Stimulated activated memory B cell treated with anti-CD40 and anti-IgM and Interleukin-4, amounts not matched to agents 10 μg/mL and 1 μg/mL and 100 μg/mL, for 72 hours (primary cell): ENCODE data around the gene DOC2B.
"Not testable (repeated sequence)": the region's sequence is repeated elsewhere in the genome, so short reads cannot be mapped to it uniquely, and the experiment has no call there.

Experiments used
- ATAC-seq: fragments of 150-1000 bp; cut with Tn5 transposase; 2 replicates; pipeline ENCODE4 v1.10.0; 2021
- H3K27ac Mint-ChIP-seq: one replicate; pipeline ENCODE4 v1.8.0; 2022; ENCODE audit warnings: mild to moderate bottlenecking, mixed read lengths
- H3K27me3 Mint-ChIP-seq: one replicate; pipeline ENCODE4 v1.8.0; 2022; ENCODE audit warnings: mixed read lengths
- H3K36me3 Mint-ChIP-seq: one replicate; pipeline ENCODE4 v1.8.0; 2022; ENCODE audit warnings: mixed read lengths
- H3K4me1 Mint-ChIP-seq: one replicate; pipeline ENCODE4 v1.8.0; 2022; ENCODE audit warnings: mixed read lengths
- H3K4me3 Mint-ChIP-seq: one replicate; pipeline ENCODE4 v1.8.0; 2022; ENCODE audit warnings: mild to moderate bottlenecking, moderate library complexity, mixed read lengths
- H3K9me3 Mint-ChIP-seq: one replicate; pipeline ENCODE4 v1.8.0; 2022; ENCODE audit warnings: mixed read lengths

Gene DOC2B

GRCh38 chr17:182050-182751, 751 bp upstream of the DOC2B start:
- H3K27me3 Mint-ChIP-seq = peaks cover 60% of the 10 kb centered on the region
- H3K9me3 Mint-ChIP-seq = no peaks in the 10 kb centered on the region
- no peaks in the 10 kb centered on the region for H3K4me1 Mint-ChIP-seq
- no peaks in the 10 kb centered on the region for H3K36me3 Mint-ChIP-seq
- H3K4me3 Mint-ChIP-seq = no peak overlapping the region
- H3K27ac Mint-ChIP-seq = no peak overlapping the region
- no peak for ATAC-seq

- H3K27me3 Mint-ChIP-seq = peaks cover 57% of the 10 kb centered on the region
Measured at GRCh38 chr17:180381-181244, 837 bp downstream of the DOC2B start.

DNA sequence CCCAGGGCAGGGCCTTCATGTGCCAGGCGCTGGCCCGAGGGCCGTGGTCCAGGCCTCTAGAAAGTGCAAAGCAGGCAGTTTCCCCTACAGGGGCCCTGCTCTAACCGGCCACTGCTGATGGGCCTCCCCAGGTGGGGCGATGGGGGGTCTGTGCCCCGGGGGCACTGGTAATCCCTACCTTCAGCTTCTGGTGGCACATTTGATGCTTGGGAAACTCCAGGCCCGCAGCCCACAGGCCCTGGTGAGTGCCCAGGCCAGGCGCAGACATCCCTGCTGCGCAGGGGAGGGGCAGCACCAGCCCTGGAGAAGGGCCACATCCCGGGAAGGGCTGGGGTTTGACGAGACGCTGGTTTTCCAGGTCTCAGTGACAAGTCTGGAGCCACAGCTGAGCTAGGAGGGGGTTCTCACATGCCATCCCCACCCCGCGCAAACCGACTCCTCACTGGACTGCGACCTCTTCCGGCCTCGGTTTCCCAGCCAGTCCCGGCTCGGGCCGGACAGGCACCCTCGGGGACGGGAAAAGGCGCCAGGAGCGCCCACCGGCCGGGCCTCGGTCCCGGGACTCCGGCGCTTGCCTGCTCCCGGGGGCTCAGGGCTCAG, 1.6 kb downstream of the DOC2B start:
- no peak overlapping the region for H3K4me3 Mint-ChIP-seq
- no peaks in the 10 kb centered on the region for H3K9me3 Mint-ChIP-seq
- ATAC-seq = no peak
- H3K27me3 Mint-ChIP-seq = peaks cover 50% of the 10 kb centered on the region
- no peaks in the 10 kb centered on the region for H3K4me1 Mint-ChIP-seq
- H3K27ac Mint-ChIP-seq = no peak overlapping the region
- H3K36me3 Mint-ChIP-seq = no peaks in the 10 kb centered on the region

More at GRCh38 chr17:180381-181244, 837 bp downstream of the DOC2B start:
- Mint-ChIP-seq H3K4me3 (no peak overlapping the region), H3K36me3 (no peaks in the 10 kb centered on the region), H3K27ac (no peak overlapping the region), H3K9me3 (no peaks in the 10 kb centered on the region), H3K4me1 (no peaks in the 10 kb centered on the region)
- ATAC-seq = no peak

DNA sequence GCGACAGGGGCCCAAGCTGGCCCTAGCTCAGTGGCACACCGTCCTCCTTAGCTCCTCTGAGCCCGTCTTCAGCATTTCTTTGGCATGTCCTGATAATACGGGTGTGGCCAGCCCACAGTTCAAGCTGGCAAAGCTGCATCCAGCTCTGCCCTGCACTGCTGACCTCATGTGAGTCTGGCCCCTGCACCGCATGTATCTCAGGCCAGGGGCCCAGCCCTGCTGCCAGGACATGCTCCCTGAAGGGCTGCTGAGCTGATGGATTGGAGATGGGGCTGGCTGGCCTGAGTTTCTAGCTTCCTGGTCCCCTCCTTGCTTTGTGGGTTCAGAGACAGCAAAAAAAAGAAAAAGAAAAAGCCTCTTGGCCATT, 2.4 kb downstream of the DOC2B start:
- H3K27me3 Mint-ChIP-seq = peaks cover 49% of the 10 kb centered on the region
- no peak overlapping the region for H3K27ac Mint-ChIP-seq

GRCh38 chr17:178292-179065, 3.0 kb downstream of the DOC2B start:
- peaks cover 44% of the 10 kb centered on the region for H3K27me3 Mint-ChIP-seq
- H3K4me3 Mint-ChIP-seq = no peak overlapping the region

More for the DNA sequence above, 2.4 kb downstream of the DOC2B start:
- H3K4me3 Mint-ChIP-seq = no peak overlapping the region
- no peaks in the 10 kb centered on the region for H3K36me3 Mint-ChIP-seq
- H3K9me3 Mint-ChIP-seq = no peaks in the 10 kb centered on the region
- H3K4me1 Mint-ChIP-seq = no peaks in the 10 kb centered on the region
- no peak for ATAC-seq

GRCh38 chr17:177762-178161, 3.7 kb downstream of the DOC2B start:
- H3K4me3 Mint-ChIP-seq = no peak overlapping the region
- no peaks in the 10 kb centered on the region for H3K36me3 Mint-ChIP-seq
- no peaks in the 10 kb centered on the region for H3K4me1 Mint-ChIP-seq
- peaks cover 37% of the 10 kb centered on the region for H3K27me3 Mint-ChIP-seq
- ATAC-seq = no peak
- no peak overlapping the region for H3K27ac Mint-ChIP-seq
- H3K9me3 Mint-ChIP-seq = no peaks in the 10 kb centered on the region

More at GRCh38 chr17:178292-179065, 3.0 kb downstream of the DOC2B start:
- no peaks in the 10 kb centered on the region for H3K4me1 Mint-ChIP-seq
- no peaks in the 10 kb centered on the region for H3K36me3 Mint-ChIP-seq
- H3K27ac Mint-ChIP-seq = no peak overlapping the region
- H3K9me3 Mint-ChIP-seq = no peaks in the 10 kb centered on the region
- ATAC-seq = no peak

GRCh38 chr17:177155-177554, 4.3 kb downstream of the DOC2B start:
- no peak overlapping the region for H3K27ac Mint-ChIP-seq
- H3K27me3 Mint-ChIP-seq = peaks cover 31% of the 10 kb centered on the region
- no peak for ATAC-seq

GRCh38 chr17:173166-173911, 8.1 kb downstream of the DOC2B start:
- ATAC-seq = no peak
- Mint-ChIP-seq H3K36me3 (no peaks in the 10 kb centered on the region), H3K27me3 (peaks cover 41% of the 10 kb centered on the region), H3K9me3 (no peaks in the 10 kb centered on the region), H3K27ac (no peak overlapping the region), H3K4me3 (no peak overlapping the region), H3K4me1 (no peaks in the 10 kb centered on the region)

More at GRCh38 chr17:177155-177554, 4.3 kb downstream of the DOC2B start:
- no peaks in the 10 kb centered on the region for H3K4me1 Mint-ChIP-seq
- H3K9me3 Mint-ChIP-seq = no peaks in the 10 kb centered on the region
- H3K4me3 Mint-ChIP-seq = no peak overlapping the region
- H3K36me3 Mint-ChIP-seq = no peaks in the 10 kb centered on the region

- no peaks in the 10 kb centered on the region for H3K9me3 Mint-ChIP-seq
- H3K27me3 Mint-ChIP-seq = peaks cover 32% of the 10 kb centered on the region
Measured at GRCh38 chr17:172401-172800, 9.0 kb downstream of the DOC2B start.

DNA sequence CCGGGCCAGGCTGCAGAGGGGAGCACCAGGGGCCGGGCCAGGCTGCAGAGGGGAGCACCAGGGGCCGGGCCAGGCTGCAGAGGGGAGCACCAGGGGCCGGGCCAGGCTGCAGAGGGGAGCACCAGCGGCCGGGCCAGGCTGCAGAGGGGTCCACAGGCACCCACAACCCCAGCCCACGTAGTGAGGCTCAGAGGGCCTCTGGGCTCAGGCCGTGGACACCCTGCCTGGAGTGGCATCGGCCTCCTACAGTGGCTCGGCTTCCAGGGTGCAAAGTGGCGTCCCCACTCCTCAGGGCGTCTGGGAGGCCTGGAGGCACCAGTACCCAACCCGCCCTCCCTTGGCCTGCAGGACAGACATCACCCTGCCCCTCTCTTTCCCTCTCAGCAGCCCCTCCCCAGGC, 9.6 kb downstream of the DOC2B start:
- peak; percentile 19 for ATAC-seq
- no peak overlapping the region for H3K27ac Mint-ChIP-seq
- H3K4me1 Mint-ChIP-seq = no peaks in the 10 kb centered on the region
- no peaks in the 10 kb centered on the region for H3K9me3 Mint-ChIP-seq
- H3K27me3 Mint-ChIP-seq = peaks cover 28% of the 10 kb centered on the region
- H3K4me3 Mint-ChIP-seq = no peak overlapping the region
- H3K36me3 Mint-ChIP-seq = no peaks in the 10 kb centered on the region

More at GRCh38 chr17:172401-172800, 9.0 kb downstream of the DOC2B start:
- no peaks in the 10 kb centered on the region for H3K4me1 Mint-ChIP-seq
- ATAC-seq = peak; percentile 16
- no peaks in the 10 kb centered on the region for H3K36me3 Mint-ChIP-seq
- no peak overlapping the region for H3K27ac Mint-ChIP-seq
- no peak overlapping the region for H3K4me3 Mint-ChIP-seq

GRCh38 chr17:170130-170670, 11.2 kb downstream of the DOC2B start:
- Mint-ChIP-seq H3K9me3 (no peaks in the 10 kb centered on the region), H3K4me1 (no peaks in the 10 kb centered on the region), H3K4me3 (no peak overlapping the region), H3K36me3 (no peaks in the 10 kb centered on the region), H3K27me3 (peaks cover 28% of the 10 kb centered on the region), H3K27ac (no peak overlapping the region)
- peak; percentile 31 for ATAC-seq

DNA sequence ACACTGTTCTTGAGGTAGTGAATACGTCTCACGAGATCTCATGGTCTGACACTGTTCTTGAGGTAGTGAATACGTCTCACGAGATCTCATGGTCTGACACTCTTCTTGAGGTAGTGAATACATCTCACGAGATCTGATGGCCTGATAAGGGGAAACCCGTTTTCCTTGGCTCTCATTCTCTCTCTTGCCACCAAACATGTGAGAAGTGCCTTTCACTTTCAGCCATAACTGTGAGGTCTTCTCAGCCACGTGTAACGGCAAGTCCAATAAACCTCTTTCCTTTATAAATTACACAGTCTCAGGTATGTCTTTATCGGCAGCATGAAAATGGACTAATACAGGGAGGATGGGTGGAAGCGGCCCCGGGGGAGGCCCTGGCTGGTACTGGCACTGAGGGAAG, 12.8 kb downstream of the DOC2B start:
- H3K9me3 Mint-ChIP-seq, H3K4me1 Mint-ChIP-seq, H3K27ac Mint-ChIP-seq, H3K4me3 Mint-ChIP-seq, ATAC-seq, H3K36me3 Mint-ChIP-seq: not testable (repeated sequence)
- H3K27me3 Mint-ChIP-seq = peaks cover 28% of the 10 kb centered on the region

GRCh38 chr17:165939-166338, 15.5 kb downstream of the DOC2B start:
- H3K4me3 Mint-ChIP-seq = no peak overlapping the region
- H3K9me3 Mint-ChIP-seq = no peaks in the 10 kb centered on the region
- no peaks in the 10 kb centered on the region for H3K36me3 Mint-ChIP-seq
- no peak overlapping the region for H3K27ac Mint-ChIP-seq
- no peaks in the 10 kb centered on the region for H3K4me1 Mint-ChIP-seq
- ATAC-seq = no peak
- H3K27me3 Mint-ChIP-seq = peaks cover 49% of the 10 kb centered on the region
